ENCODE results near the gene ZNF513.
"Not testable (repeated sequence)": the region's sequence is repeated elsewhere in the genome, so short reads cannot be mapped to it uniquely, and the experiment has no call there.

The ZNF513 gene, protein sequence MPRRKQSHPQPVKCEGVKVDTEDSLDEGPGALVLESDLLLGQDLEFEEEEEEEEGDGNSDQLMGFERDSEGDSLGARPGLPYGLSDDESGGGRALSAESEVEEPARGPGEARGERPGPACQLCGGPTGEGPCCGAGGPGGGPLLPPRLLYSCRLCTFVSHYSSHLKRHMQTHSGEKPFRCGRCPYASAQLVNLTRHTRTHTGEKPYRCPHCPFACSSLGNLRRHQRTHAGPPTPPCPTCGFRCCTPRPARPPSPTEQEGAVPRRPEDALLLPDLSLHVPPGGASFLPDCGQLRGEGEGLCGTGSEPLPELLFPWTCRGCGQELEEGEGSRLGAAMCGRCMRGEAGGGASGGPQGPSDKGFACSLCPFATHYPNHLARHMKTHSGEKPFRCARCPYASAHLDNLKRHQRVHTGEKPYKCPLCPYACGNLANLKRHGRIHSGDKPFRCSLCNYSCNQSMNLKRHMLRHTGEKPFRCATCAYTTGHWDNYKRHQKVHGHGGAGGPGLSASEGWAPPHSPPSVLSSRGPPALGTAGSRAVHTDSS

DNA sequence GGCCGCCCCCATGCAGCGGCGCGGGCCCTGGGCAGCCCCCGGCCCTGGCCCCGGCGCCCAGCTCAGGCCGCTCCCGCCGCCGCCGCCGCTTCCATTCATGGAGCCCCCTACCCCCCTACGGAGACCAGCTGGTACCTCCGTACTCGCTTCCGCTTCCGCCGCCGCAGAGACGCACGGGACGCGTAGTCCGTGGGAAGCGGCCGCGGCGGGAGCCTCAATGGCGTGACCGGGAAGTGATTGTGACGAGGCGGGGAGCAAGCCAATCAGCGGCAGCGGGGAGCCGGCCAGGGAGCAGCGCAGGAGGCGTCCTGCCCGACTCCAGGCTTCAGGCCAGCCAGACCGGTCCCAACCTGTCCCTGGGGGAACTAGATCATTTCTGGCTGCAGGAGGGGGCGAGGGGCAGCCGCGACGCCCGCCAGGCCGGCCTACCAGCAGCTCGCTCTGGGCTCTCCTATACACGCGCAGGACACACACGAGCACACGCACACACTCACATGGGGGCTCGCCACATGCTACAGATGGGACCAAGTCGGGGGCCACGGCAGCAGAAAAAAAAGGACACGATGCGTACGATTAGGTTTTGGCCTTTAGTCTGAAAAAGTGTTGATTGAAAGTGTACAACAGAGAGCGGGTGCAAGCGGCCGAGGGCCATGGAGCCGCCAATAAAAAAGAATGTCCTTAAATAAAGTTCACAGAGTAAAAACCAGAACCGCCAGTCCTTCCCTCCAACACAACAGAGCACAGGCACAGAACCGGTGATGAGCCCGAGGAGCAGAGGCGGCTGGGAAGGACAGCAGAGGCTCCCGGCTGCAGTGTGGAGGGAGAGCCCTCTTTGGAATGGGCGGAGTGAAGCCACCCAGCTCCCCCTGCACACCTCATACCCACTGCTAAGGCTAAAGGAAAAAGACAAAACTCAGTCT lies at the start of gene ZNF513:
ZNF513 (minus strand) TSS at position 109 of the 920 bp plus-strand sequence. CDS start 208 bp downstream, outside the sequence.
- in situ Hi-C loops (cut with HindIII; ENCODE audit: low sequenced_read_pairs): loop anchor here (5.0 kb wide), 1 partner anchor 39 kb away; no protein-coding TSS in a partner anchor

DNA sequence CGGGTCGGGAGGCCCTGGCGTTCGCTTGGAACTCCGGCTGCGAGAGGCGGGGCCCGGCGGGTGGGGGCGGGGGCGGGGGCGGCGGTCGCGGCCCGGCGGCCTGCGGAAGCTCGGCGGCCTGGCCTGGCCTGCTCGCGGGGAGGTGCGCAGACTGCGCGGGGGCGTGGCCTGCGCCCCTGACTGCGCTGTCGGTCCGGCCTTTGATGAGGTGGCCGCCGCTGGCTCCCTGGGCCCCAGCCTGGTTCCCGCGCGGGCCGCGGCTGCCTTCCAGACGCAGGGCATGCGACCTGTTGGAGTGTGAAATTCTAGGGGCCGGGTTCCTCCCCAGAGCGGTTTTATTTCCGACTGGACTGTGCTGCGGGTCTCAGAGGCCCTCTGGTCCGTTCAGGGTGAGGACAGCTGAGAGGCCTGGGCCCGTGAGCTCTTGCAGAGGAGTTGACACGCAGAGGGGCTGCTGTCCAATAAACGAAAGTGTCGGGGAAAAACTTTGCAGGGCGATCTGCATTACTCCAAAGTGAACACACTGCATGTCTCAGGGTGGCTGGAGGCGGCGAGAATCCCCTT lies 48.5 kb upstream of the ZNF513 start:
- in situ Hi-C loops (cut with HindIII; ENCODE audit: low sequenced_read_pairs): no loop called here

DNA sequence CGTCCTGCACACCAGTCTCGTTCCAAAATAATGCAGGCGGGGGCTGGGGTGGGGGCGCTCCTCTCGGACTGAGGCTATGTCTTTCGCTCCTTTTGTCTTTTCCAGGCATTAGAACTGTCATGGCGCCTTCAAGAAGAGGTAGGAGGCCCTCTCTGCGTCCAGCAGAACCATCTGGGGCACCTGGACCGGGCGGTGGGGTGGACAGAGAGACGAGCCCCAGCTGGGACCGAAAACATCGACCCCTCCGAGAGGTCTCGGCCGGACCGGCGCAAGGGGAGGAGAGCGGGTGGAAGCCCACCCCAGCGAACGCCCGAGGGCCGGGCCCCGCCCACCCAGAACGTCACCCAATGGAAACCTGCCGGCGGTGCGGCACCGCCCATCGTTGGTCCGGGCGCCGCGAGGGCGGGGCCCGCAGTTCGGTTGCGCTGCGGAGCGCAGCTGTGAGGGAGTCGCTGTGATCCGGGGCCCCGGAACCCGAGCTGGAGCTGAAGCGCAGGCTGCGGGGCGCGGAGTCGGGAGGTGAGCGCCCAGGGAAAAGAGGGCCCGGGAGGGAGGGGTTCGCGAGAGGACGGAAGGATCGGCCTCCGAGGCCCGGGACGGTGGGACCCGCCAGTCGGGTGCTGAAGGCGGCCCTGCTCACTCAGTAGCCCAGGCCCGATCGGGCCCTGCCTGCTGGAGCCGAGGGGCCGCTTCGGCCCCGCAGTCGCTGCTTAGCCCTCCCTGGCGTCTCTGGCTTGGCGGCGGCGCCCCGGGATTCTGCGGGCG lies 47.9 kb upstream of the ZNF513 start, which contains the start of gene NRBP1:
NRBP1 (plus strand) TSS at position 419 of the 765 bp plus-strand sequence. CDS start 4,643 bp downstream, outside the sequence.
- in situ Hi-C loops (cut with HindIII; ENCODE audit: low sequenced_read_pairs): no loop called here

DNA sequence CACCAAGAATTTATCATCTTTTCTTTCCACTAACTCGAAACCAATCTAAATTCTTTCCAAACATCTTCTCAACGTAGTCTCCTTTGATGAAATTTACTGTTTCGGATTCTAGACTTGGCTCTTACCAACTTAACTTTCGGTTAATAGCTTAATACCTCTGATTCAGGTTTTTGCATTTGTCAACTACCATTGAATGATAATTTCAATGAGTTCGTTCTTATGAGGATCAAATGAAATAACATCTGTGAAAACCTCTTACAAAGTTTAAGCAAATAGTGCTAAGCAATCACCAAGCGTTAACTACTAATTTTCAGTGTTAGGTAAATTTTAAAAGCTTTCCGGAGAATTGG lies 47.3 kb upstream of the ZNF513 start:
- in situ Hi-C loops (cut with HindIII; ENCODE audit: low sequenced_read_pairs): no loop called here

DNA sequence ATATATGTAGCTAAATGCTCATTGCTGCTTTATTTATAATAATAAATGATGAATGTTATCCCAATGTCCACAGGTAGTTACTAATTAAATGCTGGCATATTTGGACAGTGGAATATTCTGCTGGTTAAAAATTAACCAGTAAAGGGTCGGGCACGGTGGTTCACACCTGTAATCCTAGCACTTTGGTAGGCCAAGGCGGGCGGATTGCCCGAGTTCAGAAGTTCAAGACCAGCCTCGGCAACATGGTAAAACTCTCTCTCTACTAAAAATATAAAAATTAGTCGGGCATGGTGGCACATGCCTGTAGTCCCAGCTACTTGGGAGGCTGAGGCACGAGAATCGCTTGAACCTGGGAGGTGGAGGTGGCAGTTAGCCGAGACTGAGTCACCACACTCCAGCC lies 44.5 kb upstream of the ZNF513 start:
- in situ Hi-C loops (cut with HindIII; ENCODE audit: low sequenced_read_pairs): not testable (repeated sequence)

DNA sequence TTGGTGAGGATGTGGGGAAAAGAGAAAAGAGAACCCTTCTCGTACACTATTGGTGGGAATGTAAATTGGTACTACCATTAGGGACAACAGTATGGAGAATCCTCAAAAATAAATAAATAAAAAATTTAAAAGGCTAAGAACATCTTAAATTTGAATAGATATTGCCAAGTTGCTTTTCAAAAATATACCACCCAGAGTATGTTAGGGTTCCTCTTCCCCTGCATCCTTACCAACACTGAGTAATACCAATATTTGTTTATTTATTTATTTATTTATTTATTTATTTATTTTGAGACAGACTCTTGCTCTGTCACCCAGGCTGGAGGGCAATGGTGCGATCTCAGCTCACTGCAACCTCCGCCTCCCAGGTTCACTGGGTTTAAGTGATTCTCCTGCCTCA lies 42.4 kb upstream of the ZNF513 start:
- in situ Hi-C loops (cut with HindIII; ENCODE audit: low sequenced_read_pairs): no loop called here

DNA sequence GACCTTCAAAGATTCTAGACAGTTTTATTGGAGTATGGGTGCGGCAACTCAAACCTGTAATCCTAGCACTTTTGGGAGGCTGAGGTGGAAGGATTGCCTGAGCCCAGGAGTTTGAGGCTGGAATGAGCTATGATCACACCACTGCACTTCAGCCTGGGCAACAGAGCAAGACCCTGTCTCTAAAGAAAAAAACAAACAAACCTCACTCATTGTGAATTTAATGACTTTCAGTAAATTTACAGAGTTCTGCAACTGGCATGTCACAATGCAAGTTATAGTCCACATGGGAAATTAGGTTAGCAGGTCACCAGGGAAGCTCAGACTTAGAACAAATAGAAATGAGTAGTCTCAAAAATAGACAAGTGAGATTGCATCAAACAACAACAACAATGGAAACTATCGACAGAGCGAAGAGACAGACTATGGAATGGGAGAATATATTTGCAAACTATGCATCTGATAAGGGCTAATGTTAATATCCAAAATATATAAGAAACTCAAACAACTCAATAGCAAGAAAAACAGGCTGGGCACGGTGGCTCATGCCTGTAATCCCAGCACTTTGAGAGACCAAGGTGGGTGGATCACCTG lies 41.2 kb upstream of the ZNF513 start:
- in situ Hi-C loops (cut with HindIII; ENCODE audit: low sequenced_read_pairs): no loop called here

DNA sequence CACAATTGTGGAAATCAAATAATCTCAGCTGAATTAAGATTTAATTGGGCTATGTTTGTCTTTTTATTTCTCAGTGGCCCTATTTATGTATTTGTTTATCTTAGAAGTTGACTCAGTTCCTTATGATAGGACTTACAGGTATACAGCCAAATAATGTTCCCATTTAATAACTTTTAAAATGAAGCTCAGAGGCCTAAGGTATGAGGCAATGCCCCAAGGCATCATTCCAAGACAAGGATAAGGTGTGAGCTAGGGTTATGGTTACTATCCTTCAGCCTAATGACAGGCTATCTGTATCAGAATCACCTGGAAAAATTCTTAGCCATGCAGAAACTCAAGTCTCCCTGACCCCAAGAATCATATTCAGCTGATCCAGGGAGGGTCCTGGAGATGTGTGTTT lies 40.5 kb upstream of the ZNF513 start:
- in situ Hi-C loops (cut with HindIII; ENCODE audit: low sequenced_read_pairs): no loop called here

DNA sequence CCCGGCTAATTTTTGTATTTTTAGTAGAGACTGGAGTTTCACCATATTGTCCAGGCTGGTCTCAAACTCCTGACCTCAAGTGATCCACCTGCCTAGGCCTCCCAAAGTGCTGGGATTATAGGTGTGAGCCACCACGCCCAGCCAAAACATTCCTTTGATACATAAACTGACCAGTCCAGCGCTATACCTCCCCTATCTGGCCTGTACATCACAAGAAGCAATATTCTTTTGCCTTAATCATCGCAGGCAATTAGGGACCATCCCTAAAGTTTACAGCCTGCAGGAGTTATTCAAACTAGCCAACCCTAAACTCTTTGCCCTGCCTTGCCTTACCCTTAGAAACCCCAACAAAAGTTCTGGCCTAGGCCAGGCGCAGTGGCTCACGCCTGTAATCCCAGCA lies 35.6 kb upstream of the ZNF513 start:
- in situ Hi-C loops (cut with HindIII; ENCODE audit: low sequenced_read_pairs): no loop called here

DNA sequence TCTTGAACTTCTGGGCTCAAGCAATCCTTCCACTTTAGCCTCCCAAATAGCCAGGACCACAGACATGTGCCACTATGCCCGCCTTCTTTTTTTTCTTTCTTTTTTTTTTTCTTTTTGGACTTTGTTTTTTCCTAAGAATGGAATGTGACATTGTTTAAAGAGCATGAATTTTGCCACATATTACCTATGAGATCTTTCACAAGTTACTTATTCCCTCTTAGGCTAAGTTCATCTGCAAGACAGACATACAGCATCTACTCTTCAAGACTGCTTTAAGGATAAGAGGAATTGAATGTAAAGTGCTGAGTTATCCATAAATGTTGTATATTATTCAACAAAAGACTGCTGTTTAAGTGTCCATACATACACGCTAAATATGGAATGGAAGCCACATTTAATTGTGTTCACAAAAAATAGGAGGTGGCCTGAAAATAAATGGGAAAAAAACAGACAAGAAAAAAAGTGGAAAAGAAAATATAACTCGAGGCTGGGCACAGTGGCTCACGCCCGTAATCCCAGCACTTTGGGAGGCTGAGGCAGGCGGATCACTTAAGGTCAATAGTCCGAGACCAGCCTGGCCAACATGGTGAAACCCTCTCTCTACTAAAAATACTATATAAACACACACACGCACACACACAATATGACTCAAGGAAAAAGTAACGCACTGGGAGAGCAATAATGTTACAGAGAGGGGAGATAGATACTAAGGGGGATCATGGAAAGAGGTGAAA lies 32.1 kb upstream of the ZNF513 start:
- in situ Hi-C loops (cut with HindIII; ENCODE audit: low sequenced_read_pairs): no loop called here

DNA sequence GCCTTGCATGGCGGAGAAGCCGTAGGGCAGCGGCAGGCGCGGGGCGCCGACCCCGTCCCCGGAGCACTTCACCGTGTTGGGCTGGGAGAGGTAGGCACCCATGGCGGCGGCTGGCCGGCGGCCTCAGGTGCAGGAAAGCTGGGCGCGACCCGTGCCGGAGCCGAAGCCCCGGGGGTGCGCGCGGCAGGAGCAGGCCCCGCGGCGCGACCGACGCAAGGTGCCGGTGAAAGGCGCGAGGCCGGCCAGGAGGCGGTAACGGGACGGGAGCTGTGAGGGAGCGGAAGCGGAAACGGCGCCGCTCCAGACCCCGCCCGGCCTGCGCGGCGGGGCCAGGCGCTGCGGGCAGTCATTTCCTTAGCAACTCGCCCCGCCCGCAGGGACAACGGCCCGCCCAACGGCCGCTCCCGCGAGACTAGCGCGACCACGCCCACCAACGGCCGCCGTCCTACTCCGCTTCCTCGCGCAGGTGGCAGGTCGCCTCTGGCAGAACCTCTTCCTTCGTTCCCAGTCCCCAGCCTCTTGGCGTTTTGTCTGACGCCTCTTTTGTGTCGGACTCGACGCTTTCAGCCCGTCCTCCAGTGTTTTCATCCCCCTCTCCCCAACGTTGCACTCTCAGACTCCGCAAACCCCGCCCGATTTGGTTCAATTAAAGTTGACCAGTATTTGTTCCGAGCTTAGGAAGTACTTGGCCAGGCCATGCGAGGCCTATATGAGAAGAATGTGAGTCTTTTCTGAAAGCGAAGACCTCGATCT lies 29.0 kb upstream of the ZNF513 start, which contains the start of gene PPM1G:
PPM1G (minus strand) TSS at position 271 of the 753 bp plus-strand sequence; CDS start at position 102, 169 bp downstream.
- in situ Hi-C loops (cut with HindIII; ENCODE audit: low sequenced_read_pairs): no loop called here

DNA sequence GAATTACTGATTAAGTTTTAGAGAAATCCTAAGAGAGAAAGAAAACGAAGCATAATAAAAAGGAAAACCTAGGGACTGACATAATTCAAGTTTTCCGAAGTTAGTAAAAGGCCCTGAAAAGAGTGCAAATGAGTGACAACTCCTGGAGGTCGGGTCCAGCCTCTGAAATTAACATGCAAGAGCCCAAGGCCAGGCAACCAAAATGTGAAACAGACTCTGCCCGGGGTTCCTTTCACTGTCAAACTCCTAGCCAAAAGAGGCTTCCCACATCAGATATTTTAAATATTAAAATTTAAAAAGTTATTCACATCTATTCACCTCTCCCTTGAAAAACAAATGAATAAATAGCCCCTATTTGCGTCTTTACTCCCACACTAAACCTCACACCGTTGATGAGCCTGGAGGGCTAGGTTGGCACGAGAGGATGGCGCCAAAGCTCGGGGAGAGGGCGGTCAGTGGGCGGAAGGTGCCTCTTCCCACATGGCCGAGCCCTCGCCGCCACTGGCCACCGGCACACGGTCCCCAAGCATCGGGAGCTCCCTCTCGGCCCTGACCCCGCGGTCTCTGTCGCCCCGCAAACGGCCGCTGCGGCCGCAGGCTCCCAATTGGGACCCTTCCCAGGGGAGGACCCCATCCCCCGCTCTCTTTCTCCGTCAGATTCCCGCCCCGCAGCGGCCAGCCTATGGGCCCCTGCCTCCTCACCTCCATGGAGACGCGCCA lies 28.2 kb upstream of the ZNF513 start:
- in situ Hi-C loops (cut with HindIII; ENCODE audit: low sequenced_read_pairs): no loop called here

DNA sequence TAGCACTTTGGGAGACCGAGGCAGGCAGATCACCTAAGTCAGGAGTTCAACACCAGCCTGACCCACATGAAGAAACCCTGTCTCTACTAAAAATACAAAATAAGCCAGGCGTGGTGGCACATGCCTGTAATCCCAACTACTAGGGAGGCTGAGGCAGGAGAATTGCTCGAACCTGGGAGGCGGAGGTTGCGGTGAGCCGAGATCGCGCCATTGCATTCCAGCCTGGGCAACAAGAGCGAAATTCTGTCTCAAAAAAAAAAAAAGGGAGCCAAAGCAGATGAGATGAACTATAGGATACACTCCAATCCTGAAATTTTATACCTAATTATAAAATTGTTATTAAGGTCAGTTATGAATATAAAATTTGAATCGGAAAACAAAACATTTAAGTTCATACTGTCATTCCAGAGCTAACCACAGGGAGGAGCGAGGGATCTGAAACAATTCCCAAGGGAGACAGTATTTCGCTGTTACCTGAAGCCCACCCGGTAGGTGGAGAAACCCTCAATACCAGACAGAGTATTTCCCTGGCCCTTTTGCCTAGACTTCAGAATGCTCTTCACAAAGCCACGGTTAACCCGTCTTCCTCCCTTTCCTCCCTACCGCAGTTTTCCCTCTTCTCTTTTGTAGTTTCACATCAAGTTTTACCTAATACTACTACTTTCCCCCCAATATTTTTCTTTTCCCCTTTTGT lies 27.4 kb upstream of the ZNF513 start:
- in situ Hi-C loops (cut with HindIII; ENCODE audit: low sequenced_read_pairs): no loop called here

DNA sequence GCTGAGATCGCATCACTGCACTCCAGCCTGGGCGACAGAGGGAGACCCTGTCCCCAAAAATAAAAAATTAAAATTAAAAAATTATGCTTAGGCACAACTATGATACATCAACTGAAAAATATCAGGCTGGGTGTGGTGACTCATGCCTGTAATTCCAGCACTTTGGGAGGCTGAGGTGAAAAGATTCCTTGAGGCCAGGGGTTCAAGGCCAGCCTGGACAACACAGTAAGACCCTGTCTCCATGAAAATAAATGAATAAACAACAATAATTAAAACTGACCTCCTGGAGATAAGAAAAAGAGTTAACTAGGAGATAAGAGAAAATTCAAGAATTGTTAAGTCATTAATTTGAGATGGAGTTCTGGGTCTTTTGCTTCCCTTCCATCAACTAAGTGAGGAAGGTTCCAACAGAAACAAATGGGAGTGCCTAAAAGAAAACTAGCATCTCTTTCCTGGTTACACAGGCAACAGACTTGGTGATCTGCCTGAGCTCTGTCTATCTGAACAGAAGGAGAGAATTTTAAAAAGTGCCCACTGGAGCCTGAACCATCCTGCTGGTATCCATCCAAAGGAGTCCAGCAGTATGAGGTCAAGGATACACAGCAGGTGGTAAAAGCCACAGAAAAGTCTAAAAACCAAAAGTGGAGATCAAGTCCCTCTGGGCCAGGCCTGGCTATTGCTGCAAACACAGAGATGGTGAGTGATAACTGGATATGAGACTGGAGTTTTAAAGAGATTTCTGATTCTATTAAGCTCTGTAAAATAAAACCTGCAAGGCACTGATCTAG lies 20.0 kb upstream of the ZNF513 start:
- in situ Hi-C loops (cut with HindIII; ENCODE audit: low sequenced_read_pairs): no loop called here

DNA sequence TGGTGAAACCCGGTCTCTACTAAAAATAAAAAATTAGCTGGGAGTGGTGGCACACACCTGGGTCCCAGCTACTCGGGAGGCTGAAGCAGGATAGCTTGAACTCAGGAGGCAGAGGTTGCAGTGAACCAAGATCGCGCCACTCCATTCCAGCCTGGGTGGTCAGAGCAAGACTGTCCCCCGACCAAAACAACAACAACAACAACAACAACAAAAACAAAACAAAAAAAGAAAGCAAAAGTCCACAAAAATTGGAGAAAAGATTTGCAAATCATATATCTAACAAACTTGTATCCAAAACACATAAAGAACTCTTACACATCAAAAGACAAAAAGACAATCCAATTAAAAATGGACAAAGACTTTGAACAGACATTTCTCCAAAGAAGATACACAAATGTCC lies 18.4 kb upstream of the ZNF513 start:
- in situ Hi-C loops (cut with HindIII; ENCODE audit: low sequenced_read_pairs): no loop called here

DNA sequence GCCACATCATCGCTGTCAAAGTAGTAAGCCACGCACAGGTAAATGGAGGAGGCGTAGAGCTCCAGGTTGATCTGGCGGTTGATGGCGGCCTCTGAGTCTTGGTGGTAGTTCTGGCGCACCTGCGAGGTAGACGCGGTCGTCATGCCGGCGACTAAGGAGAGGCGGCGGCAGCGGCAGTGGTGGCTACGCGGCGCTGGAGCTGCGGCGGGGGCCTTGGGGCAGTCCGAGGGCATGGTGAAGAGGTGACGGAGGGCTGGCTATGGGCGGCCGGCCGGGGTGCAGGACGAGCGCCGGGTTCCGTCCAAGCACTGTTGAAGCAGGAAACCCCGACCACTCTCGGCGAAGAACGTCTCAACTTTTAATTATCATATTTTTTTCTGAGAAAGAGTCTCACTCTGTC lies 12.7 kb upstream of the ZNF513 start:
- in situ Hi-C loops (cut with HindIII; ENCODE audit: low sequenced_read_pairs): no loop called here

Measured in endothelial cell of hepatic sinusoid (primary cell).